DMS 273 (cell line): ENCODE data around the gene RPTOR.

Experiments used
- DNase-seq: peaks from one replicate; lab custom pipeline; 2025; ENCODE audit not compliant: unreplicated experiment; lab: John Stamatoyannopoulos, UW

RPTOR gene

DNA sequence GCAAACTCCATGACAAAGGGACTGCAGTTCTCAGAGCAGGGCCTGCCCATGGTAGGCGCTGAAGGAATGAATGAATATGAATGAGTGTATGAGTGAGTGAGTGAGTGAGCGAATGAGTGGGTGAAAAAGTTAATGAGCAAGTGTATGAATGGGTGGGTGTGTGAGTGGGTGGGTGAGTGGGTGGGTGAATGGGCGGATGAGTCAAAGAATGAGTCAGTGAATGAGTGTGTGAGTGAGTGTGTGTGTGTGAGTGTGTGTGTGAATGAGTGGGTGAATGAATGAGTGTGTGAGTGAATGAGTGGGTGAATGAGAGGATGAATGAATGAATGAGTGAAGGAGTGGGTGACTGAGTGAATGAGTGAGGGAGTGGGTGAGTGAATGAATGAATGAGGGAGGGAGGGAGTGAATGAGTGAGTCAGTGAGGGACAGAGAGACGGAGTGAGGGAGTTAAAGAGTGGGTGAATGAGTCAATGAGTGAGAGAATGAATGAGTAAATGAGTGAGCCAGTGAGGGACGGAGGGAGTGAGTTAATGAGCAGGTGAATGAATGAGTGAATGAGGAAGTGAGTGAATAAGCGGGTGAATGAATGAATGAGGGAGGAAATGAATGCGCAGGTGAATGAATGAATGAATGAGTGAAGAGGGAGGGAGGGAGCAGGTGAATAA is 435.9 kb downstream of the RPTOR start:
- DNase-seq = no peak

DNA sequence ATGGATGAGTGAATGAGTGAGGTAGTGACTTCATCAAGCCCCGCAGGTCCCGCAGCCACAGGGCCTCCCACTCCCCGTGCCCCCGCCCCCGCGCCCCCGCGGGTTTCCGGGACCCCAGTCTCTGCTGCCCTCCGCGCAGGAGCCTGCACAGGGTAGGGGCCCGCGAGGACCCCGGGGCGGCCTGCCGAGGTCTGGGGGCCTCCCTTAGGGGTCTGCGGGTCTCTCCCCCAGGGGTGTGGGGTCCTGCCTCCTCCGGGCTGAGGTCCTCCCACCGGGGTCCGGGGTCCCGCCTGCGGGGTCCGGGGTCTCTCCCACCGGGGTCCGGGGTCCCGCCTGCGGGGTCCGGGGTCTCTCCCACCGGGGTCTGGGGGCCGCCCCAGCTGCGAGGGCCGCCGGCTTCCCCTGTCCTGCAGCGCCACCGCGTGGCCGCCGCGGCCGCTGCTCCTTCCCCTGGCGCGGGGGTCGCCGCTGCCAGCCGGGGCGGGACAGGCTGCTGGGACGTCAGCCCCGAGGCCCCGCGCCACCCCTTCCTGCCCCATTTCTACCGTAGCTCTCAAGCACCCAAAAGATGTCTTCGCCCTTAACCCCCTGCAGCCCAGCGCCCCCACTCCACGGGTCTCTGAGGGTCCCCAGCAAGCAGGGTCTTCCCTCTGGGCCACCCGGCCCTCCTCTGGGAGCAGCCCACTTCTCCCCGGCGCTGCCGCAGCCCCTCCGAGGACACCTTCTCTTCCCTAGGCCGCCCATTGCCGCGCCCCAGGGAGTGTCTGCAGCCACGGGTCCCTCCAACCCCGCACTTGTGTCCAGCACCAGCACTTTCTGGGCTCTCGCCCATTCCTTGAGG is 436.6 kb downstream of the RPTOR start:
- peak; percentile 69 for DNase-seq

DNA sequence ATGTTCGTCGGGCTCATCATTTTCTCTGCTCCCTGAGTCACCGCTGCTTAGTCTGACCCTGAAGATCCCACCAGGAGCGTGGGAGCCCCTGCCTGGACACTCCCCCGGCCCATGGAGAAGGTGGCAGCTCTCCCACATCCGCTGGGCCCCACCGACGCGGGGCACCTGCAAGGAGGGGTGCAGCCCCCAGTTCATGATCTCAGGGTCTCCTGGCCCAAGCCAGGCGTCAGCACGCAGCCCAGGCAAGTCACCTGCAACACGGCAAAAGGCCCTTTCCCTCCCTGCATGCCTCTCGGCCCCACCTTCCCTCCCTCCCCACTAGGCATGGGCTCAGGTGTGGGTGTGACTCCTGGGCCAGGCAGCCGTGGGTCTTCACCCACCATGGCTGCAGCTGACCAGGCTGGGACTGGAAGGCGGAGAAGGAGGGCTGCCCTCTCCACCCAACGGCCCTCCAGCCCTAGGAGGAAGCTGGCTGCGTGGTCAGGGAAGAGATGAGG is 437.3 kb downstream of the RPTOR start:
- no peak for DNase-seq

DNA sequence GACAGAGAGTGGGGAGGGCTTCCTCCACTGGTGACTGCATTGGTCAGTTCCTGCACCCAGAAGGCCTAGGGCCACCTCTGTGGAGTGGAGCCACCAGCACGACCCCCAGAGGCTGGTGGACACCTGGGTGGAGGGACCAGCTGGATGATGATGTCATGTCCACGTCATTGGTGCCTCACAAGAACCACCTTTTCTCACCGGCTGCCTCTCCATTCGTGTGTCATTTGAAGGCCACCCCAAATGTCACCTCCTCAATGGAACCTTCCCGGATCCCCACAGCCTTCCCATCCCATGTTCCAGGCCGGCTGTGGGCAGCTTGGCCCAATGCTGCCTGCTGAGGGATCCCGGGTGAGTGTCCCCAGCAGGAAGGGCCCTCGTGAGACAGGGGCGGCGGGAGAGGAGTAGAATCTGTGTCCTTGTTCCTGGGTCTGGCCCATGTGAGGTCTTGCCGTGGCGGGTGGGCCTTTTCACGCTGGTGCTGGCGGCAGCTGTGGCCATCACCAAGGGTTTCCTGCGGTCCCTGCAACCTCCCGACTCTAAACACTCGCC is 437.9 kb downstream of the RPTOR start:
- DNase-seq = no peak

DNA sequence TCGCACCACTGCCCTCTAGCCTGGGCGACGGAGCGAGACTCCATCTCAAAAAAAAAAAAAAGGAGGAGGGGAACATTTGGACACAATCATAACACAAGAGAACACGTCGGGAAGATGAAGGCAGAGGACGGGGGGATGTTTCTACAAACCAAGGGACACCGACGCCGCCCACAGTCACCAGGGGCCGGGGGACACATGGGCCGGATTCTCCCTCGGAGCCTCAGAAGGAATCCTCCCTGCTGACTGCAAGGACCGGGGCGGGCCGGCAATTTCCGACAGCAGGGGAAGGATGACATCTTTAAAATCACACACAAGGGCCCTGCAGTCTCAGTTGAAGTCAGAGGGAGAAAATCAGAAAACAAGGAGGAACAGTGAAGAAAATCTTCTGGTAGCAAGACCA is 438.9 kb downstream of the RPTOR start:
- no peak for DNase-seq

DNA sequence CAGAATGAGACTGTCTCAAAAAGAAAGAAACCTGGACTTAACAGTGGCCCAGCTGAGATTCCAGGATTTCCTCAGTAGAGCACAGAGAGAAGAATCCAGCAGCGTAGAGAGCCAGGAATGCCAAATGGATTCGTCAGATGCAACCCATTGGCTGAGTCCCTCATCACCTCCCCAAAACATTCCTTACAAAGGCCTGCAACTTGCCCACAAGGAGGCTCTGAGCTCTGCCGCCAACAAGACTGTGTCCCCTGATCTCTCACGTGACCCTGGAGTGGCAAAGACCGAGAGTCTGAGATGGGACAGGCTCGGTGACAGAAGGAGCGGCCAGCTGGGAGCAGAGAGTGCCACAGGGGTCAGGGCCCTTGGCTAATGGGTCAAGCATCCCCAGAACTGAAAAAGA is 440.1 kb downstream of the RPTOR start:
- DNase-seq = no peak

DNA sequence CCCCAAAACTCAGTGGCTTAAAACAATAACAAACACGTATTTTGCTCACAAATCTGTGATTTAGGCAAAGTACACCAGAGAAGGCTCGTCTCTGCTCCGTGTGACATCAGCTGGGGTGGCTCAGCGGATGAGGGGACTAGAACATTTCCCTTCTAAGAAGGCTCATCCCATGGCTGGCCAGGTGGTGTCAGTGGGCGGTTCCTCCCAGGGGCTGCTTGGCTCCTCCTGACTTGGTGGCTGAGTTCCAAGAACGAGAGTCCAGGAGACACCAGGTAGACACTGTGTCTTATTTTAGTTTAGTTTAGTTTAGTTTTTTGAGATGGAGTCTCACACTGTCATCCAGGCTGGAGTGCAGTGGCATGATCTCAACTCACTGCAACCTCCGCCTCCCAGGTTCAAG is 441.4 kb downstream of the RPTOR start:
- no peak for DNase-seq

DNA sequence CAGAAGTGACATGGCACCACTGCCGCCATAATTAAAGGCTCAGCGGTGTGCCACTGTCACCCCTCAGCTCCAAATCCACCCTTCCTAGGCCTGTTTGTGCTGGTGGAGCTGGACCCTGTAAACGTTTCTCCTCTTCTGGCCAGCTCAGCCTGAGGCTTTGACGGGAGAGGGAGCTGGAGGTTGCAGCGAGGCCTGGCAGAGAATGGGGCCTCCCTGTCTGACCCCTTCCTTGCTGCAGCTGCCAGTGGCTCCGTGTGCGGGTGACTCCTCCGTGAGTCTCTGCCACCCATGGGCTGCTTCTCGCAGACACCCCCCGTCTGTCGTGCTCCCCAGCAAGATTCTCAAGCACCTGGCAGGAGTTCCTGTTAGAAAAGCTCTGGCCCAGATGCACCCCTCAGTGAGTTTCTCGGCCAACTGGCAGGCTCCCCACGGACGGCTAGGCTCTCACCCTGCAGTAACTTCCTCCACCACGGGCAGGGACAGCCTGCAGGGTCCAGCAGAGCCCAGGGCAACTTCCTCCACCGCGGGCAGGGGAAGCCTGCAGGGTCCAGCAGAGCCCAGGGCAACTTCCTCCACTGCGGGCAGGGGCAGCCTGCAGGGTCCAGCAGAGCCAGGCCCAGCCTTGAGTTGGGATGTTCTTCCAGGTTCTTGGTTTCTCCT is 442.3 kb downstream of the RPTOR start:
- DNase-seq = no peak

DNA sequence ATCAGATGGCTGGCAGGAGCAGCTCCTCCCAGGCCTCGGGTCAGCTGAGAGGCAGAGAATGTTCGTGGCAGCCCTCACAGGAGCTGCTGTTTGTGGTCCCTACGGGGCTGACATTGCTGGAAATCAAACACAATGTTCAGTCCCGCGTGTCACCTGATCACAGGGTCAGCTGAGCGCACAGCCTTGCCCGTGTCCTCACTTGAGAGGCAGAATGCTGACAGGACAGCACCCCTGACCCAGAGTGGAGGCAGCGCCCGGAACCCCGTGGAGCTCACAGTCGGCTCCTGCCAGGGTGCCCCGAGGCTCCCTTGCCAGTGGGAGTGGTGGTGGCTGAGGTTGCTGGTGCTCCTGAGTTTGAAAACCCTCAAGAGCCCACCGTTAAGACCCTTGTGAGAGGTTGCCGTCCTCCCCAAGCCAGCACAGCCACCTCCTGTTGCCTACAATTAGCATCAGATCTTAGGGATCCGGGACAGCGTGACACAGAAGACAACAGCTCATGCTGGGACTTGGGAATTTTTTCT is 443.4 kb downstream of the RPTOR start:
- no peak for DNase-seq

DNA sequence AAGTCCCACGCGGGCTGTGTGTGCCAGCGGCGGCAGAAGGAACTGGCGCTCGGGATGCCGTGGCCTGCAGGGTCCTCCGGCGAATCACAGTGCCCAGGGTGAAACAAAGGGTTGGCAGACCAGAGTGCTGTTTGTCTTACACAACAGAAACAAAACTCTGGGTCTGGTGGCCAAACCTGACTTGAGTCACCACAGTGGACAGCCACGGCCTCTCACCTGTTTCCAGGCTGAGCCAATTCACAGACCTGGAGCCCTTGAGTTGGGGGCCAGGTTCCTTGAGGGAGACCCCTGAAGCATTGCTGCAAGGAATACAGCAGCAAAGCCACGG is 444.9 kb downstream of the RPTOR start:
- no peak for DNase-seq

DNA sequence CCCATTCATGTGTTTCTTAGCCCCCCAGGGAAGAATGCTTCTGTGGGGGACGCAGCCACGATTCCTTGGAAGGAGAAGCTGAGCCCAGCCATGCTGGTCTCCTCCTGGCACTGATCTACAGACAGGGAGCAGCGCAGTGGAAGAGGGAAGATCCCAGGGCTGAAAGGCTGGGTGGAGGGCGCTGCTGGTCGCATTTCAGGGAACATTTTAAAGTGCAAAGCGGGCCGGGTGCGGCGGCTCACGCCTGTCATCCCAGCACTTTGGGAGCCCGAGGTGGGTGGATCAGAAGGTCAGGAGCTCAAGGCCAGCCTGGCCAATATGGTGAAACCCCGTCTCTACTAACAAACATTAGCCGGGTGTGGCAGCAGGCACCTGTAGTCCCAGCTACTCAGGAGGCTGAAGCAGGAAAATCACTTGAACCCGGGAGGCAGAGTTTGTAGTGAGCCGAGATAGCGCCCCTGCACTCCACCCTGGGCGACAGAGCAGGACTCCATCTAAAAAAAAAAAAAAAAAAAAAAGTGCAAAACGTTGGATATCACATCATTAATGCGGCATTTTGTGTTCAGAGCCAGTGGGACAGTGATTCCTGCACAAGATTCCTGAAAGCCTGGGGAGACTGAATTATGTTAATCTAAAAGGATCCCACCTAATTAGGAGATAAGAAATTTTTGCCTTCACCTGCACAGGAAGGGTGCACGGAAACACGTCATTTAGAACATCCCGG is 446.4 kb downstream of the RPTOR start:
- DNase-seq = peak; percentile 48

DNA sequence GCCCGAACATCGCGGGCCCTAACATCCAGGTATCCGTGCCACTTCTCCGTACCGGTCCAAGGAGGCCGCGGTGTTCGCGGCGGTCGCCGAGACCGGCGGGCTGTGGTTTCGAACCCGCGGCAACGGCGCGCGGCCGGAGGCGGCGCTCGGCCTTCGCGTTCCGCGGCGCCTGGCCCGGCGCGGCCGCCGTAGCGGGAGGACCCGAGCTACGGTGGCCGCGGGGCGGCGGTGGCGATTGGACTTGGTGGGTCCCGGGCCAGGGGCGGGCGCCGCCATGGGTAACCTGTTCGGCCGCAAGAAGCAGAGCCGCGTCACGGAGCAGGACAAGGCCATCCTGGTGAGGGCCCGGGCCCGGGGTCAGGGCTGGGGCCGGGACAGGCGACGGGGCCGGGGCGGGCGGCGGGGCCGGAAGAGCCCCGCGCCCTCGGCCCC is 447.0 kb downstream of the RPTOR start, which contains the start of gene CHMP6:
Gene CHMP6 (plus strand): TSS at position 197 of the 432 bp plus-strand sequence. CDS start 78 bp downstream, at position 275.
- DNase-seq = peak; percentile 94

DNA sequence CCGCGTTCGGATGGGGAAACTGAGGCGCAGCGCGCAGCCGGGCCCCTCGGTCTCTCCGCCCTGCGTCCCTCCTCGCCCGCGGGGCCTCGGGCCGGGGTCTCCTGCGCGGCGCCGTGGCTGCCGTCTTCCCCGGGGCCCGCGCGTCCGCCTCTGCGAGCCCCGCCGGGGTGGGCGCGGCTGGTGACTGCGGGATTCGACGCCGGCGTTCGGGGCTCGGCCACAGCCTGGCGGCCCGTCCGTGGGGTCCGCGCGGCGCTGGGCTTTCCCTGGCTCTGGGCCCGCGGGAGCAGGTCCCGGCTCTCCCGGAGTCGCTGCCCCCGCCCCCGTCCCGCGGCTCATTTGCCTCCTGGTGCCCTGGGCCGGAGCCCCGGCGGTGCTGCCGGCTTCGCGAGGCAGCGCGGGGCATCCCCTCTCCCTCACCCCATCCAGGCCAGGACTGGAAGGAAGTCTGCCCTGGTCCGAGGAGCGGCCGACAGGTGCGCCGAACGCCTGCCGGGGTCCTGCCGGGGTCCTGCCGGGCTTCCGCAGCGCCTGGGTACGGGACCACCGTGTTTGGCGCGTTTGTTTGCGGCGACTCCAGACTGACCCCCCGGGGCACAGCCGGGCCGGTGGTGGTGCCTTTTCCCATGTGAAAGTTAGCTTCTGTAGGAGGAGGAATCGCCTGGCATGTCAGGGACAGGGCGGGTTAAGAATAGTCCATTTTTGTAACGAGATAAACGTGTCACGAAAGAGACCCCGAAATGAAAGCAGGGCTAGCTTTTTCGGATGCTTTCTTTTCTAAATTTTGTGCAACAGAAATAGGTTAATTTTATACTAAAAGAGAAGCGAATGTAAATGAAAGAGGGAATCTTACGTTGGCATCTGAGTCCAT is 447.7 kb downstream of the RPTOR start:
- peak; percentile 61 for DNase-seq

DNA sequence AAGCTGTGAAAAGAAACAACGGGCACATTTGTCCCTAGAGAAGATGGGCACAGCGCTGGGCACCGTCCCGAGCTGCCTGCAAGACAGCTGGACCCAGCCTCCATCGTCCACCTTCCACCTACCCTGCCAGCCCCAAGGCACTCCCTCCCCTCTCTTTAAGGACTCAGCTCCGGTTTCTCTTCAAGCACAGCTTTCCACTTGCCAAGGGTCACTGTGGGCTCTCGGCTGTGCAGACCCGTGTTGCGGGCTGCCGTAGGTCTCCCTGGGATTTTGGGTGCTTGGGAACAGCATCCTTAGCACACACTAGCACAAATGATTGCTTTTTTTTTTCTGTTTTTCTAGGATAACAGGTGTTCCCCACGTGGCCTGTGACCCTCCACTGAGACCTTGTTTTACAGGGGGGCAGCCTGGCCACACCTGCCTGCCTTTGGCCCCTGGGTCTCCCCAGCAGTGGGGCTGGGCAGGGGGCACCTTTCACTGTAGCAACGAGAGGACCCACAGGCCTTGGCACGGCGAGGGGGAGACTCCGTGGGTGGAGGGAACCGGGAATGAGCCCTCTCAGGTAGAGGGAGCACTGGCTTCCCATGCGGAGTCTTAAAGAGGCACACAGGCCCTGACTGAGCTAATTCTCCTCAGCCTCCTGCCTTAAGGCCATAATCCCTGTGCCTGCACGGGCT is 448.4 kb downstream of the RPTOR start:
- DNase-seq = no peak

DNA sequence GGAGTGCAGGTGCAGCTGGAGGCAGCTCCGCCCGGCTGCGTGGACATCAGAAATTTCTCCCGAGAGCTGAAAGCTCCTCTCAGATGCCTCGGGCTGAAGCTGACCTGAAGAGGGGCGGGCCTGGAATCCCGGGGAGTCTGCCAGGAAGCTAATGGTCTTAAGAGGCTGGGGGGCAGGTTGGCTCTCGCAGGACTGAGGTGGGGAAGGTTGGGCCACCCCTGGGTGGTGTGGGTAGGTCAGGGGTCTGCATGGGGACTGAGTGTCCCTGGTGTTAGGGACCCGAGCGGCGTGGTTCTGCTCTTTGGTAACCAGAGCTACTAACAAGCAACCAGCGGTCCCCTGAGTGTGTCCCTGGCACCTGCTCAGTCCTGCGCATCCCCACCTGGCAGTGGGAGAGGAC is 450.5 kb downstream of the RPTOR start:
- no peak for DNase-seq

DNA sequence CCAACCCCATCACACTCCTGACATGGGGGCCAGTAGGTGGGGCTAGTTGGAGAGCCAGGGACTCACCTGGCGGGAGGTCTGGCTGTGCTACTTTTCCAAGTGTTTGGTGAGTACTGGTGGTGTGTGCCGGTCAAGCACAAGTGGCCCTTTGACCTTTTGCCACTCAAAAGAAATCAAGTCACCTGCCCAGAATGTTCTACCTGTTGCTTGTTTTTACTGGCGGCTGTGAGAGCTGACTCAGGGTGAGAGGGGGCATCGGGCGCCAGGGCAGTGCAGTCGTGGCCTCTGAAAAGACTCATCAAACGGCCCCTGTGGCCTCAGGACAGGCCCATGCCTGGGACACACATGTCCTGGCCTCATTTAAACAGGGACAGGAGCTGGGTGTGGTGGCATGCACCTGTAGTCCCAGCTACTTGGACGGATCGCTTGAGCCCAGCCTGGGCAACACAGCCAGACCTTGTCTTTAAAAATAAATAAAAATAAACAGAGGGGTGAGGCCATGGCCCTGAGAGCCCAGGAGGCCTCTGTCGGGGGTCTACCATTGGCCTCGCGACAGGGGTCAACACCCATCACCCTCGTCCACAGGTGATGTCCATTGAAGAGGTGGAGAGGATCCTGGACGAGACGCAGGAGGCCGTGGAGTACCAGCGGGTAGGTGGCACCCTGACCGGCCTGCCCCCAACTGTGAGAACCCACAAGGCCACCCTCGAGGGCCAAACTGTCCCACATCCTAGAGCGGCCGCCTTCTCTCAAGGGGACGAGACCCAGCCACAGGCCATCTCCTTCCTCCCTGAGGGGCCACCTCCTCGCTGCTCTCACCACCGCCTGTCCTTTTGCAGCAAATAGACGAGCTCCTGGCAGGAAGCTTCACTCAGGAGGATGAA is 452.0 kb downstream of the RPTOR start:
- no peak for DNase-seq

DNA sequence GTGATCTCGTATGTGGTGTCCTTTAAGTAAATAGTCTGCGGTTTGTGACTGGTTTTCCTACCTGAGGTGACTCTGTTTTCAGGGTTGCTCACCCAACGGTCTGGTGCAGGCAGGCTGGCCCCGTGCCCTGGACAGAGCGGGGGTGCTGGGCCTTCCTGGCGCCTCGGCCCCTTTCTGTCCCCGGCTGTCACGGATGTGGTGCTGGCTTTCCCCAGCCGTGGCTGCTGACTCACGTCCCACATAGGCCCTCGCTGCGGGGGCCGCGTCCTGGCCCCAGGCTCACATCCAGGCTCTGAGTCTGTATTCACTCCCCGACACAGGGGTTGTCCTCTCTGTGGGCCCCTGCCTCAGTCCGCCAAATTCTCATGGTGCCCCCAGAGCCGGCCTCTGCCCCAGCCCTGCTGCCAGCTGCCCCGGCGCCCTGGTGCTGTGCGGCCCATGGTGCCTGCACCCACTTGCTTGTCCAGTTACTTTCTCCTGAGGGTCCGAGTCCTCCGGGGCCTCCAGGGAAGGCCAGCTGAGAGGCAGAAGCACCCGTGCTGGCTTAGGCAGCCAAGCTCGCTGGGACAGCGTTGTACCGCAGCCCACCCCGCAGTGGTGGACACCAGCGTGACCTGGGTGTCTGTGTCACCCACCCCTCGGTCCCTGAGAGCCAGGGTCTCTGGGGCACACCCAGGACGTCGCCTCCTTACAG is 452.9 kb downstream of the RPTOR start:
- no peak for DNase-seq
